Liver (tissue), 3 donors: ENCODE results near the gene SLC7A5.

Source experiments
- CTCF ChIP-seq: fragments of 150-350 bp; IDR thresholded peaks from 2 replicates; pipeline ENCODE4 v1.5.1; 2017; ENCODE audit warnings: improper control_type of control experiment, low read depth, low read length; ENCODE audit not compliant: missing input control
- FOXA1 ChIP-seq: IDR thresholded peaks from 2 replicates; pipeline ENCODE4 v1.6.1; 2016; ENCODE audit warnings: antibody characterized with exemption
- HNF4G ChIP-seq: IDR thresholded peaks from 2 replicates; pipeline ENCODE4 v1.6.1; 2016; ENCODE audit warnings: antibody characterized with exemption
- JUND ChIP-seq, 2 donors: IDR thresholded peaks; 2 replicates each; pipeline ENCODE4 v1.6.1; 2016; ENCODE audit warnings: antibody characterized with exemption in 2 of 2
- RAD21 ChIP-seq, 2 donors: IDR thresholded peaks; 2 replicates each; pipeline ENCODE4 v1.6.1; 2016; ENCODE audit warnings: antibody characterized with exemption in 2 of 2, mild to moderate bottlenecking in 2 of 2
- YY1 ChIP-seq: IDR thresholded peaks from 2 replicates; pipeline ENCODE4 v1.6.1; 2016; ENCODE audit warnings: antibody characterized with exemption, mild to moderate bottlenecking
- donor health status: healthy.
- donor health status: healthy.

- TF ChIP-seq YY1 (no peak), CTCF (no peak), JUND (IDR thresholded peaks at IDR 0.05) (no peak), FOXA1 (no peak), RAD21 (IDR thresholded peaks at IDR 0.05) (no peak), HNF4G (no peak)
Observed at GRCh38 chr16:87795336-87795735, 74.0 kb downstream of the SLC7A5 start.
